ENCODE results near the gene PRR30. TPM values are rescaled to one million over a fixed set of nuclear protein-coding genes. Genes with fewer than 3 reads are reported as not detected.
"Not testable (repeated sequence)": the region's sequence is repeated elsewhere in the genome, so short reads cannot be mapped to it uniquely, and the experiment has no call there.

The PRR30 gene
- polyA plus RNA-seq, 3 donors, result not detected

- H3K27ac ChIP-seq (ENCODE audit: low read depth, low read length), result not testable (repeated sequence)
- WGBS, 3 donors, result 91 to 94% (median 94%) methylated on average over 39 to 49 of the region's 49 CpGs
Observed at GRCh38 chr2:27111392-27112078, 27.7 kb downstream of the PRR30 start.

- 79 to 84% (median 82%) methylated on average over 24 of the region's 24 CpGs for WGBS, 3 donors
Observed at GRCh38 chr2:27110603-27111352, 28.4 kb downstream of the PRR30 start.

DNA sequence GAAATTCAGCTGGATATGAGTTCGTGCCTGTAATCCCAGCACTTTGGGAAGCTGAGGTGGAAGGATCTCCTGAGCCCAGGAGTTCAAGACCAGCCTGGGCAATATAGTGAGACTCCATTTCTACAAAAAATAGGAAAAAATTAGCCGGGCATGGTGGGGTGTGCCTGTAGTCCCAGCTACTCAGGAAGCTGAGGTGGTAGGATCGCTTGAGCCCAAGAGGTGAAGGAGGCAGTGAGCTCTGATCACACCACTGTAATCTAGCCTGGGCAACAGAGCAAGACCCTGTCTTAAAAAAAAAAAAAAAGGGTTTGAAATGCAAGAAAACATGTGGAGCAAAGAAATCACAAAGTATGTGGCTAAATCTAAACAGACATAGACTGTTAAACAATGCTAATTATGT is 30.1 kb downstream of the PRR30 start:
- no peak overlapping the region for H3K27ac ChIP-seq (ENCODE audit: low read depth, low read length)
- WGBS, 3 donors, result 91 to 96% (median 93%) methylated on average over 3 of the region's 3 CpGs

More at GRCh38 chr2:27110603-27111352, 28.4 kb downstream of the PRR30 start:
- not testable (repeated sequence) for H3K27ac ChIP-seq (ENCODE audit: low read depth, low read length)

- 74 to 89% (median 88%) methylated on average over 2 of the region's 2 CpGs for WGBS, 3 donors
- no peak overlapping the region for H3K27ac ChIP-seq (ENCODE audit: low read depth, low read length)
Observed at GRCh38 chr2:27108221-27108620, 31.0 kb downstream of the PRR30 start.

- no peak overlapping the region for H3K27ac ChIP-seq (ENCODE audit: low read depth, low read length)
- 60 to 72% (median 71%) methylated on average over 3 of the region's 3 CpGs for WGBS, 3 donors
Observed at GRCh38 chr2:27105981-27106380, 33.2 kb downstream of the PRR30 start.

DNA sequence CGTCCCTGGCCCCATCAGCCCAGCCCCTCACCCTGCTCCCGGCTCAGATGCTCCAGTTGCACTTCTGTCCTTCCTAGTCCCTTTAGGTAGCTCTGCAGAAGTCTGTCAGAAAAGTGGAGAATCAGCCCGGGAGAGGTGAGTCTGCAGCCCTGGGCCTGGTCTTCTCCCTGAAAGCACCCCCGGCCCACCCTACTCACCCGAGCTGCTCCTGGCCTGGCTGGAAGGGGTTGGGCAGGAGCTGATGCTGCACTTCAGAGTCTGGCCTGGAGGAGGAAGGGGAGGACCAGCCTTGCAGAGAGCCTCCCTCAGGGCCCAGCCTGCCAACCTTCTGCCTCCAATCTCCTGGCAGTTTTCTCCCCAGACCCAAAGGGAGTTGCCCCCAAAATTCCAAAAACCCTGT is 36.9 kb downstream of the PRR30 start:
- no peak overlapping the region for H3K27ac ChIP-seq (ENCODE audit: low read depth, low read length)
- WGBS, 3 donors, result 68 to 77% (median 69%) methylated on average over 5 of the region's 5 CpGs

DNA sequence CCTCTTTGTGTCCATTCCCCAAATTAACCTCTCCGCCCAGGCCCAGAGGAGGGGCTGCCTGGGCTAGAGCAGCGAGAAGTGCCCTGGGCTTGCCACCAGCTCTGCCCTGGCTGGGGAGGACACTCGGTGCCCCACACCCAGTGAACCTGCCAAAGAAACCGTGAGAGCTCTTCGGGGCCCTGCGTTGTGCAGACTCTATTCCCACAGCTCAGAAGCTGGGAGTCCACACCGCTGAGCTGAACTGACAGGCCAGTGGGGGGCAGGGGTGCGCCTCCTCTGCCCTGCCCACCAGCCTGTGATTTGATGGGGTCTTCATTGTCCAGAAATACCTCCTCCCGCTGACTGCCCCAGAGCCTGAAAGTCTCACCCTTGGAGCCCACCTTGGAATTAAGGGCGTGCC is 39.2 kb downstream of the PRR30 start:
- 81 to 85% (median 84%) methylated on average over 10 of the region's 10 CpGs for WGBS, 3 donors
- H3K27ac ChIP-seq (ENCODE audit: low read depth, low read length), result no peak overlapping the region

- WGBS, 3 donors, result 90 to 95% (median 95%) methylated on average over 19 of the region's 19 CpGs
- no peak overlapping the region for H3K27ac ChIP-seq (ENCODE audit: low read depth, low read length)
Observed at GRCh38 chr2:27099334-27099955, 39.8 kb downstream of the PRR30 start.

GRCh38 chr2:27097341-27097740 is 41.9 kb downstream of the PRR30 start:
- no peak overlapping the region for H3K27ac ChIP-seq (ENCODE audit: low read depth, low read length)
- WGBS, 3 donors, result 90 to 94% (median 91%) methylated on average over 14 of the region's 14 CpGs

GRCh38 chr2:27096748-27097297 is 42.4 kb downstream of the PRR30 start:
- no peak overlapping the region for H3K27ac ChIP-seq (ENCODE audit: low read depth, low read length)
- 45 to 69% (median 61%) methylated on average over 3 of the region's 3 CpGs for WGBS, 3 donors

DNA sequence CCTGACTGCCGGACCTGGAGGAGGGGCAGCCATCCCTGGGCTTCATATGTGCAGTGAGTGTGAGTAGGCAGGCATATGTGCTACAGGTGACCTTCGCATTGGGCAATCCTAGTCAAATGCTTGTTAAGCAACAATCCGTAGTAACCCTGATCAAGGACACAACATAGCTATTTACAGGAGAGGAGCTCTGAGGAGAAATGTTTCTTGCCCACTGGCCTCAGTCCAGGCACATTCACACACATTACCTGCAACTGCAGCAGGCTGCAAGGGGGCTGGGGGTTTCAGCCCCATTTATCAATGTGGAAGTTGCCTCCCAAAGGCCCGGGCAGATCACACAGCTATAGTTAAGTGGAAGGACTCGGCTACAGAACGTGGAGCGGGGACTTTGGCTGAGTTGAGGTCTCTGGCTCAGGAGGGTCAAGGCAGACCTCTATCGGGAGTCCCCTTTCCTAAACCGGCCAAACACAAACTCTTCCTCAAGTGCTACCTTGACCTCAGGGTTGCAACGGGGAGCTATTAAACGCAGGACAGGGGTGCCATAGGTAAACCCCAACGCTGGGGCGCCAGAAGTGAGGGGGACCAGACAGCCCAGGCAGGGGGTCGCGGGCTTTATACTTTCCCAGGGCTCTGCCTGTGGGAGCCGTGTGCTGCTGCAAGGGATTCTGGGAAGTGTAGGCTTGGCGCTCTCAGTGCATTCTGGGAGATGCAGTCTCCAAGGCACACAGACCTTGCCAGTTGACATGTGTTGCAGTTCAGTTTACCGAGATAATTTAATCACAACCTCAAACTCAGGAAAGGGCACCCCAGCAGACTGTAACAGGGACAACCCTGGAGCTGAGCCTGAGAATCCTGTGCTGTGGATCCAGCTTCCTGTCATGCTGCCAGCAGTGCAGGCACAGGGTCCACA is 43.2 kb downstream of the PRR30 start:
- no peak overlapping the region for H3K27ac ChIP-seq (ENCODE audit: low read depth, low read length)
- 20 to 23% (median 23%) methylated on average over 18 of the region's 18 CpGs for WGBS, 3 donors

DNA sequence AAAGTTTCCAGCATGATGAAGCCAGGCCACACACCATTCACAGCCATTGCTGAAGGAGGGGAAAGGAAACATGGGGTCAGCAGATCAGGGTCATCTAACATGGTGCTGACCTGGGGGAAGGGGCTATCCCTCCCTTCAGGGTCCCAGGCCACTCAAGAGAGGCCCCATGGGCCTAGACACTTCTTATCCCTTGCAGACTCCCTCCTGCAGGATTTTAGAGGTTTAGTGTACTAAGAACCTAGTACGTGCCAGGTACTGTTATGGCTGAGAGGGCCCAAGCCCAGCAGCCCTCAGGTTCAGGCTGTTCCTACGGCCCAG is 43.8 kb downstream of the PRR30 start:
- WGBS, 3 donors, result 82 to 96% (median 94%) methylated on average over 2 of the region's 2 CpGs
- no peak overlapping the region for H3K27ac ChIP-seq (ENCODE audit: low read depth, low read length)

DNA sequence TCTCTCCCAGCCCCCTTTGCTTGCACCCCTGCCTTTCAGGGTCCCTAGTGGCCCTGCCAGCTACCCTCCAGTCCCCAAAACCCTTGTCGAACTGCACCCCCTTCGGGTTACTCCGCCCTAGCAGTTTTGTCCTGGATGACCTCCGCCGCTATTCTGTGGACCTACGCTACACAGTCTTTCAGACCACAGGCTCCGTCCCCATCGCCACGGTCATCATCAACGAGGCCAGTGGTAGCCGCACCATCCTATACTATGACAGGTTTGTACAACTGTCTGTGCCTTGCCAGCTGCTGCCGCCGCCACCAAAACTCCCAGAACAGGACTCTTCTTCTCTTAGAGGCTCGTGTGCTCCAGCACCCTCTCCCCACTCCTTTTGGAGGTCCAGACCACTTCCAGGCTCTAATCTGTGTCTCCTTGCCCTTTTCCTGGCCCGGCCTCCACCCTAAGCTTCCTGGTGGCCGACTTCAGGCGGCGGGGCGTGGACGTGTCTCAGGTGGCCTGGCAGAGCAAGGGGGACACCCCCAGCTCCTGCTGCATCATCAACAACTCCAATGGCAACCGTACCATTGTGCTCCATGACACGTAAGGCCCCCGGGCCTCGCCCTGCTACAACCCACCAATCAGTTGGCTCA is 44.7 kb downstream of the PRR30 start:
- WGBS, 3 donors, result 92 to 94% (median 93%) methylated on average over 24 of the region's 24 CpGs
- H3K27ac ChIP-seq (ENCODE audit: low read depth, low read length), result no peak overlapping the region

DNA sequence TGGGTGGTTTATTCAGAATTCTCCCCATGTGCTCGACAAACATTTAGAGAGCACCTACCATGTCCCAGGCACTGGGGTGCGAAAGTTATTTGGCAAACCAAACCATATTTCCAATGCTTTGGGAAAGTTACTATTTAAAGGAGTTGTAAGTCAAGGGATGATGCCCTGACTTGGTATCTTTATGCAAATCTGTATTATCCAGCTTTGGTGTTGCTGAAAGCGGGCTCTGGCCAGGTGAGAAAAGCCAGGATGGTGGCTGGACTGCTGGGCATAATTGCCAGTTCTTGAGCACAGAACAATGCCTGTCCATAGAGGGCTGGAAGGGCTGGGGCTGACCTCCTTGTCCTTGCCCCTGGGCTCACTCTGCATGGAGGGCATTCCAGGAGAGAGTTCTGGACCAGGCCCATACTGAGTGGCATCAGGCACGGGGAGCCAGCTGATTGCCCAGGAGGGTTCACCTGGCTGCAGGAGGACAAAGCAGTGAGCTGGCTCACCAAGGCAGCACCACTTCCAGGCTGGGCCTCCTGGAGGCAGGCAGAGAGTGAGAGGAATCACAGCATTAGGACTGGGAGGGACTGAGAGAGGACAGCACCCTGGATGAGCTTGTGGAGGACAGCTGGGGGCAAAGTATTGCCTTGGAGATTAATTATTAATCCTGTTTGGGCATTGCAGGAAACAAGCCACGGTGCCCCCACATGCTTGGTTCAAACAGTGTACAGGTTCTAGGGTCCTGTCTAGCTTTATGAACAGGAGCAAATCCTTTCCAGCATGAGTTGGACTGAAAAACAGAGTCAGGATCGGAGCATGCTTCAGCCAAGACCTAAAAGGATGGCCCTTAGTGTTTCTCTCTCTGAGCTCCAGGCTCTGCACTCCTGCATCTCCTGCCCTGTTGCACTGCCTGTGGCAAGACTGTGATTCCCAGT is 45.5 kb downstream of the PRR30 start:
- H3K27ac ChIP-seq (ENCODE audit: low read depth, low read length), result no peak overlapping the region
- WGBS, 3 donors, result 75 to 91% (median 91%) methylated on average over 6 of the region's 6 CpGs

GRCh38 chr2:27092696-27093429 is 46.3 kb downstream of the PRR30 start:
- no peak overlapping the region for H3K27ac ChIP-seq (ENCODE audit: low read depth, low read length)
- 45 to 78% (median 74%) methylated on average over 10 of the region's 10 CpGs for WGBS, 3 donors

Measured in adipose tissue (tissue), 3 donors.